Raji (cell line): Measurements from ENCODE around the gene SAMD9L.

Source experiments
- POLR2A ChIP-seq: IDR thresholded peaks from 2 replicates; pipeline ENCODE4 v1.6.1; 2011; ENCODE audit warnings: low read depth, low read length, control low read depth; ENCODE audit not compliant: insufficient read depth

Gene SAMD9L

GRCh38 chr7:93150200-93150835, 2.1 kb upstream of the SAMD9L start:
- TF ChIP-seq POLR2A = no peak

- no peak for TF ChIP-seq POLR2A
Measured at GRCh38 chr7:93148727-93149126, 542 bp upstream of the SAMD9L start.

GRCh38 chr7:93147363-93147762, 822 bp downstream of the SAMD9L start:
- no peak for TF ChIP-seq POLR2A

GRCh38 chr7:93146472-93147141, 1.6 kb downstream of the SAMD9L start:
- no peak for TF ChIP-seq POLR2A

GRCh38 chr7:93146036-93146435, 2.1 kb downstream of the SAMD9L start:
- TF ChIP-seq POLR2A = no peak

- TF ChIP-seq POLR2A = no peak
Measured at GRCh38 chr7:93145354-93145753, 2.8 kb downstream of the SAMD9L start.

DNA sequence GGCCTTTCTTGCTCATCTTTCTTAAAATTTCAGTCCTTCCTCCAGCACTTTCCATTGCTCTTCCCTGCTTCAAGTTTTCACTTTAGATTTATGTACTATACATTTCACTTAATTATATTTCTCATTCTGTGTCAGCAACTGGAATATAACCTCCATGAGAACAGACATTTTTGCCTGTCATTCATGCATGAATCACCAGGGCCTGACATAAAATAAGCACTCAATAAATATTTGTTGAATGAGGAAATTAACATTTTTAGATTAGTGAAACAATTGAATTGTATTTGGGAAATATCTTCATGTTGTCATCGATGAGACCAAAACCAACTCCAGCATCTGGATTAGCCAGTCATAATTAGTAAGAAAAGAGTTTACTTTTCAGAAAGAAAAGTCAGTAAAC, 6.1 kb downstream of the SAMD9L start:
- TF ChIP-seq POLR2A = no peak

DNA sequence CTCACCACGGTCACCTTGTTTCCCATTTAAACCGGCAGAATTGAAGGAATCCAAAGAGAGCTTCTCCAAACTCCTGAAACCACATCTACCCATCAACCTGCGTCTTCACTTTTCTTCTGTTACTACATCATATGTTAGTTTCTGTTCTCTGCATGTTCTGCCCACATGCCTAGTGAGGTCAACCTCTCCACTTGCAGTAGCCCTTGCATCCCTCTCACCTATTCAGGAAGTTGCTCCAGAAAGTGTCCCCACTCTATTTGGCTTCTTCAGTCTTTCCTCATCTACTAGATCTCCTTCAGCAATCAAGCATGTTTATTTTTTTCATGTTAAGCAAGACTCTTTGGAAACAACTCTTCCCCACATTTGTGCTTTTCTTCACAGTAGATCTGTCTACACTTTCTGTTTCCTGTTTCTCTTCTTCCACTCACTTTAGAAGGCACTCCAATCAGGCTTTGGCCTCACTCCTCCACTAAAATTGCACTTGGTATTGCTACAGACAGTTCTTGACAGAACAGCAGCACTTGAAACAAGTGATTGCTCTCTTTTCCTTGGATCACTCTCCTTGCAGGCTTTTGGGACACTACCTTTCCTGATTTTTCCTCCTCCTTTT, 7.5 kb downstream of the SAMD9L start:
- TF ChIP-seq POLR2A = no peak

- TF ChIP-seq POLR2A = no peak
Measured at GRCh38 chr7:93138576-93138975, 9.6 kb downstream of the SAMD9L start.

GRCh38 chr7:93133005-93133404, 15.2 kb downstream of the SAMD9L start:
- no peak for TF ChIP-seq POLR2A

DNA sequence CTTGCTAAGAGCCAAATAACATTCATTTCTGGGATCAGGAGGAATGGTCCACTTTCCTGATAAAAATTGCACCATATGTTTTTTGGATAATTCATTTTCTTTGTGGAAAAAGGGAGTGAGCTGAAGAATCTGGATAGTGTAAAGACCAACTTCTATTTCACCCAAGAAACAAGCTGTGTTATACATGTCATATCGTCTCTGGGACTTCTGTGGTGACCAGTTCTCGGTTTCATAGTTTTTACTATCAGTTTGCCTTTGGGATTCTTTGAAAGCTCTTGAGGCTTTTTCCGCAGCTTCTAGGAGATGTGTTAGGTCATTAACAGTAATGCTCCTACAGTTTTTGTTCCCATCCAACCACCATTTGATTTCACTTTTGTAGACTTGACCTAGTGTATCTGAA, 16.0 kb downstream of the SAMD9L start:
- no peak for TF ChIP-seq POLR2A

DNA sequence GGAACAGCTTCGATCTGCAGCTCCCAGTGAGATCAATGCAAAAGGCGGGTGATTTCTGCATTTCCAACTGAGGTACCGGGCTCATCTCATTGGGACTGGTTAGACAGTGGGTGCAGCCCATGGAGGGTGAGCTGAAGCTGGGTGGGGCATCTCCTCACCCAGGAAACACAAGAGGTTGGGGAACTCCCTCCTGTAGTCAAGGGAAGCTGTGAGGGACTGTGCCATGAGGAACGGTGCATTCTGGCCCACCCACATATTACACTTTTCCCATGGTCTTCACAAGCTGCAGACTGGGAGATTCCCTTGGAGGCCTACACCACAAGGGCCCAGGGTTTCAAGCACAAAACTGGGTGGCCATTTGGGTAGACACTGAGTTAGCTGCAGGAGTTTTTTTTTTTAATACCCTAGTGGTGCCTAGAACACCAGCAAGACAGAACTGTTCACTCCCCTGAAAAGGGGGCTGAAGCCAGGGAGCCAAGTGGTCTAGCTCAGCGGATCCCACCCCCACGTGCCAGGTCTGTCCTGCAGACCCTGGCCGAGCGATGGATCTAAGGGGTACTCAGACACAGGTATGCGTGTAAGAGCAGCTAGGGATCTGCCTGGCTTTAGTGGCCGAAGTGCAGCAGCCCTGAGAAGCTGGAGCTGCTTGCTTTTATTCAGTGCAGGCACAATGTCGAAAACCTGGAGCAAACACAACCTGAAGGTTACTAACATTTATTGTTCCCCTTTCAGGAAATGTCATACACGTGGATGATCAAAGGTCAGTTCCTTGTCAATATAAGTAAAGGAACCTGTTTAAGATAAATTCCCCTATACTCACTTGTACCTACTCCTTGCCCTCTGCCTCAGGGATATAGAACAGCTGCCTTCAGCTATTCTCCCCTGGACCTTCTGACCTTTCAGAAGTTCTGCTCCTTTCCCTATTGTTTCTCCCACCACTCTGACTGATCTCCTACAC, 27.3 kb downstream of the SAMD9L start:
- TF ChIP-seq POLR2A = no peak

DNA sequence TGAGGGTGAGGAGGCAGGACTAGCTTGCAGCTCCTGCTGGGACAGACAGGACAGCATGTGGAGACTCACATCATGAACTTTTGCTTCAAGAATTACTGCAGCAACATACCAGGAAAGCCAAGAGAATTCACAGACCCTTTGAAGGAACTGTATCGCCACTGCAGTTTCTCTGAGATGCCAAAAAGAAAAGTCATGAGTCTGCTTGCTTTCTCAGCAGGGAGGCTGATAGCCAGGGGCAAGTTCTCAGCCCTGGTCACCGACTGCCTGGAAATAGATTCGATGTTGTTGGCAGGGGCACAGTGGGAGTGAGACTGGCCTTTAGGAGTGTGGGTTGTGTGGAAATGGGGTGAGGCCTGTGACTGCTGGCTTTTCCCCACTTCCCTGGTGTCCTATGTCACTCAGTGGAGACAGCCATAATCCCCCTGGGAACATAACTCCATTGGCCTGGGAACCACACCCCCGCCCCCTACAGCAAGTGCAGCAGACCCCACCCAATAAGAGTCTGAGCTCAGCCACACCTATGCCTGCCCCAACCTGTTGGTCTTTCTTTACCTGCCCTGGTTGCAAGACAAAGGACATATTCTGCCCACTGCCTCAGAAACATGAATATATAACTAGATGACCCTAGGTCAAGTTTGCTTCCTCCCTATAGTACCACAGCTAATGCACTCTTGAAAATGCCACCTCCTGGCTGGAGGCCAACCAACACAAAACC, 28.8 kb downstream of the SAMD9L start:
- no peak for TF ChIP-seq POLR2A

GRCh38 chr7:93117852-93118530, 30.2 kb downstream of the SAMD9L start, which contains the start of gene SAMD9:
Gene SAMD9, minus strand, starts transcription at chr7:93117979. Its CDS starts 11,882 bp downstream, at chr7:93106097.
- TF ChIP-seq POLR2A = no peak
